ENCODE results near the gene ABLIM1. TPM values are rescaled to one million over a fixed set of nuclear protein-coding genes. Genes with fewer than 3 reads are reported as not detected.

ABLIM1 gene
- total and polyA plus RNA-seq, 4 donors: 20.0 to 135 (median 59.9) TPM

DNA sequence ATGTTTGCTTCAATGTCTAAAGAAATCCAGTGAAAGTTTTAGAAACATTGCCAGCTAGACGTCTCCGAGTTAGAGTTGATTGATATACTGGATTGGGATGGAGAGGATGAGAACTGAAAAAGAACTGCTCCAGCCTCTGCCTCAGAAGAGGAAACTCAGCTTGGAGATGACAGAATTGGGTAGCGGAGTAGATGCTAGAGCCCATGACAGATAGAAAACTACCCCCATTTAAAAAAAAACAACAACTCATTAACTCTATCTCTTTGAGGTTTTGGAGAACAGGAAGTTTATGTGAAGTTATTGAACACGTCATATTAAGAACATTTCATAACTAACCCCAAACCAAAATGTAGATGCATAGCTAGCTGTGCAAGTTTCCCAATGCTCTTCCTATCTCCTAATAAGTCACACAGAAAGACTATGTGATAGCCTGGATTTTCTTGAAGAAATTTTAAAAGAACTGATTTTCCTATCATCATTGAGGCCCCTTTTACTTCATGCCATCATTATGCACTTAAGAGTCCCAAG is 225.4 kb downstream of the ABLIM1 start:
- ATAC-seq (ENCODE audit: insufficient read depth, low FRiP score) (no peak), DNase-seq (peak in 2 of 3 donors; percentile 53 to 67)
- peaks cover 0 to 19% (median 7%) of the 10 kb centered on the region in 5 donors for H3K4me1 ChIP-seq (ENCODE audit: control insufficient read depth in 5 of 5, insufficient read depth in 5 of 5, low read length in 5 of 5)
- H3K27ac ChIP-seq (ENCODE audit: low read depth in 1 of 2, low read length in 1 of 2): no peak overlapping the region
- TF ChIP-seq, protein P1, sequence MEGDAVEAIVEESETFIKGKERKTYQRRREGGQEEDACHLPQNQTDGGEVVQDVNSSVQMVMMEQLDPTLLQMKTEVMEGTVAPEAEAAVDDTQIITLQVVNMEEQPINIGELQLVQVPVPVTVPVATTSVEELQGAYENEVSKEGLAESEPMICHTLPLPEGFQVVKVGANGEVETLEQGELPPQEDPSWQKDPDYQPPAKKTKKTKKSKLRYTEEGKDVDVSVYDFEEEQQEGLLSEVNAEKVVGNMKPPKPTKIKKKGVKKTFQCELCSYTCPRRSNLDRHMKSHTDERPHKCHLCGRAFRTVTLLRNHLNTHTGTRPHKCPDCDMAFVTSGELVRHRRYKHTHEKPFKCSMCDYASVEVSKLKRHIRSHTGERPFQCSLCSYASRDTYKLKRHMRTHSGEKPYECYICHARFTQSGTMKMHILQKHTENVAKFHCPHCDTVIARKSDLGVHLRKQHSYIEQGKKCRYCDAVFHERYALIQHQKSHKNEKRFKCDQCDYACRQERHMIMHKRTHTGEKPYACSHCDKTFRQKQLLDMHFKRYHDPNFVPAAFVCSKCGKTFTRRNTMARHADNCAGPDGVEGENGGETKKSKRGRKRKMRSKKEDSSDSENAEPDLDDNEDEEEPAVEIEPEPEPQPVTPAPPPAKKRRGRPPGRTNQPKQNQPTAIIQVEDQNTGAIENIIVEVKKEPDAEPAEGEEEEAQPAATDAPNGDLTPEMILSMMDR (IDR thresholded peaks at IDR 0.05; ENCODE audit: control extremely low read depth, extremely low read depth): no peak
- WGBS, 2 donors: 56 to 70% methylated on average over 4 of the region's 4 CpGs
- H3K9ac ChIP-seq (ENCODE audit: insufficient read depth in 1 of 2, low read length in 2 of 2): no peak overlapping the region
- peaks cover 3 to 46% (median 15%) of the 10 kb centered on the region in 4 donors for H3K36me3 ChIP-seq (ENCODE audit: control insufficient read depth in 4 of 4, insufficient read depth in 4 of 4, low read length in 4 of 4)
- H3K27me3 ChIP-seq (ENCODE audit: control insufficient read depth in 3 of 3, insufficient read depth in 3 of 3, low read length in 2 of 3): no peaks in the 10 kb centered on the region
- H3K9me3 ChIP-seq (ENCODE audit: control insufficient read depth in 4 of 4, insufficient read depth in 3 of 4, low read length in 3 of 4): no peaks in the 10 kb centered on the region
- no peak overlapping the region for H3K4me3 ChIP-seq

DNA sequence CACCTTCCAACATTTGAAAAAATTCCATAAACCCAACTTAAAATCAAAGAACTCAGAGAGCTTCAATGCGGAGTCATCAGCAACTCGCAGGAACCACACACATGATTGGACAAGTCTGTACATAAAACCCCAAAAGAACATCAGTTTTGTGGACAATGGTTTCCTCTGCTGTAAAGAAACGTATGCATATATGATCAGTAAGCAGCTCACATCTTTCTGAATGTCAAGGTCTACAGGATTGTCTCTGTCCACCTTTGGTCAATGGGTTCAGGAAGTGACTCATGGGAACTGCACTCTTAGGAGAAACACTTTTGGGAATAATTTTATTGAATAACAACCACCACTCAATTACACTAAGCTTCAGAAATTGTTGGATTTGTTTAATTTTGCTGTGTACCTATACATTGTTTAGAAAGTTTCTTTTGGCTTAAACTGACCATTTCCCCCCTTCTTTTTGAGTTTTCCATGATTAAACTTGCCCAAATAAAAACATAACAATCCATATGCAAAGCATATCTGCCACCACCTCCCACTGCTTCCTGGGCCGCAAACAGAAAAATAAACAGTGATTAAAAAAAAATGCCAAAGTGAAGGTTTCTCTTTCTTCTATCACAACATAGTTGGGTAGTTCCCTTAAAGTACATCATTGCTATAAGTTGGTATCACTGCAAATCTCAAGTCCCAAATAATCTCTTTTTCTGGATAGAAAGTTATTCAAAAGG is 226.5 kb downstream of the ABLIM1 start:
- Histone ChIP-seq H3K9ac (ENCODE audit: insufficient read depth in 1 of 2, low read length in 2 of 2) (no peak overlapping the region), H3K27ac (ENCODE audit: low read depth in 1 of 2, low read length in 1 of 2) (no peak overlapping the region), H3K9me3 (ENCODE audit: control insufficient read depth in 4 of 4, insufficient read depth in 3 of 4, low read length in 3 of 4) (no peaks in the 10 kb centered on the region), H3K27me3 (ENCODE audit: control insufficient read depth in 3 of 3, insufficient read depth in 3 of 3, low read length in 2 of 3) (no peaks in the 10 kb centered on the region), H3K36me3 (ENCODE audit: control insufficient read depth in 4 of 4, insufficient read depth in 4 of 4, low read length in 4 of 4) (peaks cover 3 to 37% (median 14%) of the 10 kb centered on the region in 4 donors), H3K4me1 (ENCODE audit: control insufficient read depth in 5 of 5, insufficient read depth in 5 of 5, low read length in 5 of 5) (peaks cover 2 to 28% (median 7%) of the 10 kb centered on the region in 5 donors), H3K4me3 (no peak overlapping the region)
- DNase-seq: peak in 2 of 3 donors; percentile 62 to 72
- WGBS, 2 donors: 92% methylated on average over 4 of the region's 4 CpGs
- TF ChIP-seq, protein P1 (IDR thresholded peaks at IDR 0.05; ENCODE audit: control extremely low read depth, extremely low read depth): no peak
- no peak for ATAC-seq (ENCODE audit: insufficient read depth, low FRiP score)

DNA sequence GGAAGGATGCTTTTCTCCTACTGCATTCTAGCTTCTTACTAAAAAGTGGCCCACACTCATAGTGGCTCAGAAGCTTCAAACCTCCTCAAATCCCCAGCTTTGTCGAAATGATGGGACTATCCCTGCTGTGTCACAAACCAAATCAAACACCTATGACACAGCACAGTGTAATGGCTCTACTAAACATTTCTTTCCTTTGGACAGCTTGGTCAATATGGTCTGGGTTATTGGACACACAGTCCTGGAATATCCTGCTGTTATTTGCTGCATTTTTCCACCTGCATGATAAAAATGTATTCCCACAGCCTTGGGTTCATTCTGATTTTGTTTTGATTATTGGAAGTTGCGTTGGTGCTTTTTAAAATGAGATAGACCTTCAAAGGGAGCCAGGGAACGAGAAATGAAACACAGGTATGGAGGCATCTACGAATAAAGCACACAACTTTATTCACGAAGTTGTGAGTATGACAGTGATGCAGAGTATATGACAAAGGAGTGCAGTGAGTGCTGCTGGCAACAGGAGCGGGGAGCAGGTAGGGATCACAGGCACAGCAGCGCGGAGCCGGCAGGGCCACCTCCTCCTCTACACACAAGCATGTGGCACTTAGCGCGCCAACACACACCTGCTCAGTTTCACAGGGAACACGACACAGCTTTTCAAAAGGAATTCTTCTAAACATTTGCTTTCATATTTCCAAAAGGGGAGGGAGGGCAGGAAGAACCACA is 227.2 kb downstream of the ABLIM1 start:
- Histone ChIP-seq H3K27ac (ENCODE audit: low read depth in 1 of 2, low read length in 1 of 2) (no peak overlapping the region), H3K36me3 (ENCODE audit: control insufficient read depth in 4 of 4, insufficient read depth in 4 of 4, low read length in 4 of 4) (peaks cover 2 to 30% (median 12%) of the 10 kb centered on the region in 4 donors), H3K4me3 (no peak overlapping the region), H3K9me3 (ENCODE audit: control insufficient read depth in 4 of 4, insufficient read depth in 3 of 4, low read length in 3 of 4) (no peaks in the 10 kb centered on the region), H3K9ac (ENCODE audit: insufficient read depth in 1 of 2, low read length in 2 of 2) (no peak overlapping the region), H3K4me1 (ENCODE audit: control insufficient read depth in 5 of 5, insufficient read depth in 5 of 5, low read length in 5 of 5) (peaks cover 2 to 32% (median 7%) of the 10 kb centered on the region in 5 donors), H3K27me3 (ENCODE audit: control insufficient read depth in 3 of 3, insufficient read depth in 3 of 3, low read length in 2 of 3) (no peaks in the 10 kb centered on the region)
- 93 to 95% methylated on average over 12 of the region's 12 CpGs for WGBS, 2 donors
- no peak for DNase-seq
- TF ChIP-seq, protein P1 (IDR thresholded peaks at IDR 0.05; ENCODE audit: control extremely low read depth, extremely low read depth): no peak
- ATAC-seq (ENCODE audit: insufficient read depth, low FRiP score): no peak
